HepG2 (cell line): Measurements from ENCODE around the gene RPL32. TPM values are rescaled to one million over a fixed set of nuclear protein-coding genes. Genes with fewer than 3 reads are reported as not detected.

Experiments used
- ATM ChIP-seq: fragments of 450-650 bp; IDR thresholded peaks from 2 replicates; pipeline ENCODE4 v1.7.1; 2017; ENCODE audit warnings: mild to moderate bottlenecking, borderline replicate concordance
- CBFB ChIP-seq: sonication (generic); formaldehyde crosslinking; IDR thresholded peaks from 2 replicates; pipeline ENCODE4 v1.4.0; 2020; ENCODE audit warnings: missing genetic modification reagents
- CCDC6 ChIP-seq: sonication (generic); formaldehyde crosslinking; IDR thresholded peaks from 2 replicates; pipeline ENCODE4 v1.8.1; 2022; ENCODE audit warnings: mild to moderate bottlenecking, missing genetic modification reagents, moderate library complexity
- ELF3 ChIP-seq: IDR thresholded peaks from 2 replicates; pipeline ENCODE4 v1.6.1; 2016; ENCODE audit warnings: missing genetic modification reagents, missing compliant biosample characterization
- ETS1 ChIP-seq: sonication (generic); formaldehyde crosslinking; IDR thresholded peaks from 2 replicates; pipeline ENCODE4 v1.4.0; 2020; ENCODE audit warnings: missing genetic modification reagents
- HNRNPUL1 ChIP-seq: fragments of 200-400 bp; formaldehyde crosslinking; IDR thresholded peaks from 2 replicates; pipeline ENCODE4 v1.6.1; 2017; ENCODE audit warnings: low read depth, mild to moderate bottlenecking, low read length, moderate library complexity
- IRF2 ChIP-seq: IDR thresholded peaks from 2 replicates; pipeline ENCODE4 v1.6.1; 2018; ENCODE audit warnings: missing genetic modification reagents, missing compliant biosample characterization
- MTA3 ChIP-seq: sonication (generic); formaldehyde crosslinking; IDR thresholded peaks from 2 replicates; pipeline ENCODE4 v1.4.0; 2020; ENCODE audit warnings: missing genetic modification reagents
- RBFOX2 ChIP-seq: fragments of 200-400 bp; formaldehyde crosslinking; IDR thresholded peaks from 2 replicates; pipeline ENCODE4 v1.6.1; 2017; ENCODE audit warnings: low read depth, mild to moderate bottlenecking, low read length
- REL ChIP-seq: sonication (generic); formaldehyde crosslinking; conservative IDR thresholded peaks from 2 replicates; pipeline ENCODE4 v1.8.0; 2022; ENCODE audit warnings: mild to moderate bottlenecking, missing genetic modification reagents, moderate library complexity
- SRY ChIP-seq: sonication (generic); formaldehyde crosslinking; IDR thresholded peaks from 2 replicates; pipeline ENCODE4 v1.8.0; 2022; ENCODE audit warnings: mild to moderate bottlenecking, missing genetic modification reagents
- ZBTB40 ChIP-seq, 2 experiments: fragments of 450-650 bp in 1 of 2; sonication (generic) in 1 of 2; formaldehyde crosslinking in 1 of 2; IDR thresholded peaks; 2 replicates each; pipeline versions ENCODE4 v1.6.1 to v1.8.0; 2016 to 2022; ENCODE audit warnings: antibody characterized with exemption in 1 of 2, mild to moderate bottlenecking in 1 of 2, missing genetic modification reagents in 1 of 2
- ZBTB7A ChIP-seq: sonication (generic); formaldehyde crosslinking; IDR thresholded peaks from 2 replicates; pipeline ENCODE4 v1.8.0; 2022; ENCODE audit warnings: mild to moderate bottlenecking, missing genetic modification reagents
- ZNF615 ChIP-seq: sonication (generic); formaldehyde crosslinking; IDR thresholded peaks from 2 replicates; pipeline ENCODE4 v1.5.0; 2020; ENCODE audit warnings: mild to moderate bottlenecking, missing genetic modification reagents, borderline replicate concordance
- ZNF660 ChIP-seq: sonication (generic); formaldehyde crosslinking; IDR thresholded peaks from 2 replicates; pipeline ENCODE4 v1.5.1; 2020; ENCODE audit warnings: mild to moderate bottlenecking, low read depth, missing genetic modification reagents, borderline replicate concordance
- ZNF776 ChIP-seq: sonication (generic); formaldehyde crosslinking; IDR thresholded peaks from 2 replicates; pipeline ENCODE4 v1.4.0; 2020; ENCODE audit warnings: mild to moderate bottlenecking, missing genetic modification reagents
- ZNF781 ChIP-seq: sonication (generic); formaldehyde crosslinking; IDR thresholded peaks from 2 replicates; pipeline ENCODE4 v1.5.1; 2020; ENCODE audit warnings: borderline replicate concordance, mild to moderate bottlenecking, missing genetic modification reagents; ENCODE audit errors: not compliant biosample characterization
- polyA plus RNA-seq, 8 experiments: library from polyadenylated mRNA; depleted of rRNA in 3 of 8; stranded (reverse) in 7 of 8; unstranded in 1 of 8; fragments of >200 nt; fragmentation: Illumina TruSeq in 4 of 8; extraction: Trizol in 4 of 8; gene quantifications; 2 replicates each; pipeline versions ENCODE4 v1.2.1 to v1.2.3, GENCODE V29; 2011 to 2016; ENCODE audit warnings: low read depth in 4 of 8, missing spikeins in 1 of 8, mixed read lengths in 1 of 8; ENCODE audit not compliant: insufficient read depth in 1 of 8
- total RNA-seq, 5 experiments: library from RNA; depleted of rRNA; stranded (reverse); fragments of >200 nt; fragmentation: Illumina TruSeq; extraction: Trizol; gene quantifications; 2 replicates each; pipeline ENCODE4 v1.2.3, GENCODE V29; 2016; ENCODE audit warnings: low read depth in 1 of 5

Gene RPL32
- total and polyA plus RNA-seq, 2 of the 13 experiments (the other 11 are each of a cell fraction or from before 2014, with no cell fraction given): 1,781 to 2,401 TPM

GRCh38 chr3:12841149-12841969 is at the start of gene RPL32 (continued):
- TF ChIP-seq ZBTB40 (IDR thresholded peaks at IDR 0.05): peak; percentile 73
- peak; percentile 87 for TF ChIP-seq ZBTB40 (CRISPR knock-in tag; IDR thresholded peaks at IDR 0.05)
- no peak for TF ChIP-seq ATM
- 0 out of 2 replicates have a peak, but pooled peaks have one; percentile 40 for TF ChIP-seq ZBTB7A (CRISPR knock-in tag)
- TF ChIP-seq ELF3 (CRISPR knock-in tag): peak; percentile 34
- TF ChIP-seq REL (CRISPR knock-in tag): 0 out of 2 replicates have a peak, but pooled peaks have one; percentile 35
- peak; percentile 94; the same call in 1 of the 2 replicates for TF ChIP-seq SRY
- no peak for TF ChIP-seq HNRNPUL1
- TF ChIP-seq ZNF776 (CRISPR knock-in tag): no peak
- 0 out of 2 replicates have a peak, but pooled peaks have one; percentile 44 for TF ChIP-seq ETS1 (CRISPR knock-in tag)
- peak; percentile 52 for TF ChIP-seq ZNF781 (CRISPR knock-in tag)
- no peak for TF ChIP-seq MTA3 (CRISPR knock-in tag)
- TF ChIP-seq CBFB (CRISPR knock-in tag): peak; percentile 69; the same call in 1 of the 2 replicates
- peak; percentile 63 for TF ChIP-seq RBFOX2
- 0 out of 2 replicates have a peak, but pooled peaks have one; percentile 56 for TF ChIP-seq ZNF615 (CRISPR knock-in tag)
- TF ChIP-seq CCDC6 (CRISPR knock-in tag): peak; percentile 30; the same call in 1 of the 2 replicates
- TF ChIP-seq IRF2 (CRISPR knock-in tag): peak; percentile 59; the same call in 1 of the 2 replicates
- no peak for TF ChIP-seq ZNF660 (CRISPR knock-in tag)
